Uterine smooth muscle cell (primary cell): Measurements from ENCODE around the gene LILRB5. TPM values are rescaled to one million over a fixed set of nuclear protein-coding genes. Genes with fewer than 3 reads are reported as not detected.

Experiments
- total RNA-seq: library from RNA; depleted of rRNA; stranded (reverse); fragments of >200 nt; gene quantifications from 2 replicates; pipeline ENCODE4 v1.2.3, GENCODE V29; 2014

The LILRB5 gene
- not detected in 2 replicates for total RNA-seq

GRCh38 chr19:54257116-54257480, at the start of gene LILRB5:
Gene LILRB5 (minus strand): TSS chr19:54257273. CDS start chr19:54257193, 80 bp downstream.

DNA sequence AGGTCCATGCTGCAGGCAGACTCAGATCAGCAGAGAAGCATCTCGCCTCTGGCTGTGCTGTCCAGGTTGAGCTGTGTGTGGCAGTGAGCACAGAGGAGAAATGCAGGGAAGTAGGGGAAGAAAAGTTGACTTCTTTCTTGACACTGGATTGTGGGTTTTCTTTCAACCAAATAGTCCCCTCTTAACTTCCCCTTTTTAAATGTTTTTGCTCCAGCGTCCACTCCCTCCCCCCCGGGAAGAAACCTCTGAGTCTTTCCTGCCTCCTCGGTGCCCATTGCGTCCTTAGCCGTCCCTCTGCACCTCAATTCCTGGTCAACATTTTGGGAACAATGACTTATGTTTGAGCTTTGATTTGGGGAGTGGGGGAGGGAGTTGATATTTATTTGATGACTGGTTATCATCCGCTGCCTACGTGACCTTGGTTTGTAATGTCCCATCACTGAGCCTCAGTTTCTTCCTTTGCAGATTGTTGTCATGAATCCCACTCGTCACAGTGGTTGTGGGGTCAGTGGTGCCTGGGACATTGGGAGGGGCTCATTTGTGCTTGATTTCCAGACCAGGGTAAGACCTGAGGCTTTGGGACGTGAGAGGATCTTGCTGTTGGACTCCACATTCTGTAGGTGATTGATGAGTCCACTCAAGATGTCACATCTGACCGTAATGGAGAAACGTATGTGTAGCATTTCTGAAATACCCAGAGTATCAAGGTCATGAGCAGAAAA, 24.1 kb upstream of the LILRB5 start, which contains the start of gene LILRB2:
Gene LILRB2 (minus strand): TSS at position 104 of the 722 bp plus-strand sequence. CDS start 614 bp downstream, outside the sequence.

DNA sequence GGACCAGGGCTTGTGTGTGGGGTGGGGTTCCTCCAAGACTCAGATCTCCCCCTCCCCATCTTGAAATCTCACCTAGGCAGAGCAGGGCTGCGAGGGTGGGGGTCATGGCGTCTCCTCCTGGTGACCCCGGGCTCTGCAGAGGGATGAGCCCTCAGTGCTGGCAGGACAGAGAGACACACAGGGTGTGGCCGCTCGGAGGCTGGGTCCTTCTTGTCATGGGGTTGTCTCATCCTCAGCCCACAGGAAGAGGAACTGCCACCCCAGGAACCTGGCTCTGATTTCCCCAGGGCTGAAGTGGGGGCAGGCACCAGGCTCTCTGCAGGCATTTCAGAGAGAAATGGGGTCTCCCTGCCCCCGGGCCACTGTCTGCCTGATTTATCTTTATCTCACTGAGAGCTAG, 14.4 kb downstream of the LILRB5 start, which contains the start of gene LILRA6:
Gene LILRA6 (minus strand): TSS at position 145 of the 400 bp plus-strand sequence.

GRCh38 chr19:54222474-54223276, 34.4 kb downstream of the LILRB5 start, which contains the start of gene LILRB3:
Gene LILRB3 (minus strand): TSS chr19:54223007. CDS start chr19:54222976, 31 bp downstream.

Other genes with a start within 250 kb of the LILRB5 start
- not detected in 2 replicates for gene VSTM1, start 193.4 kb downstream of the LILRB5 start, total RNA-seq
- not detected in 2 replicates for gene TARM1, start 175.9 kb downstream of the LILRB5 start, total RNA-seq
- 0.22 and 0.50 TPM in 2 replicates for gene OSCAR, start 156.5 kb downstream of the LILRB5 start, total RNA-seq
- 14.0 and 14.7 TPM in 2 replicates for gene NDUFA3, start 154.4 kb downstream of the LILRB5 start, total RNA-seq
- gene TFPT, start 141.6 kb downstream of the LILRB5 start, total RNA-seq, result 11.0 and 13.7 TPM in 2 replicates
- 45.1 and 80.0 TPM in 2 replicates for gene PRPF31, start 141.5 kb downstream of the LILRB5 start, total RNA-seq
- gene CNOT3, start 119.5 kb downstream of the LILRB5 start, total RNA-seq, result 15.4 and 17.7 TPM in 2 replicates
- gene LENG1, start 97.6 kb downstream of the LILRB5 start, total RNA-seq, result 7.7 and 8.0 TPM in 2 replicates
- 0.87 TPM in 1 of 2 replicates, not detected in the other for gene TMC4, start 84.1 kb downstream of the LILRB5 start, total RNA-seq
- gene MBOAT7, start 67.7 kb downstream of the LILRB5 start, total RNA-seq, result 57.2 and 59.2 TPM in 2 replicates
- gene TSEN34, start 66.0 kb downstream of the LILRB5 start, total RNA-seq, result 62.9 and 76.0 TPM in 2 replicates
- gene RPS9, start 56.4 kb downstream of the LILRB5 start, total RNA-seq, result 1,269 and 1,778 TPM in 2 replicates
- gene LILRB3, start 34.3 kb downstream of the LILRB5 start, total RNA-seq, result not detected in 2 replicates
- not detected in 2 replicates for gene LILRA6, start 14.5 kb downstream of the LILRB5 start, total RNA-seq
- gene LILRB2, start 23.8 kb upstream of the LILRB5 start, total RNA-seq, result not detected in 2 replicates
- not detected in 2 replicates for gene LILRA5, start 55.9 kb upstream of the LILRB5 start, total RNA-seq
- not detected in 2 replicates for gene LILRA4, start 81.9 kb upstream of the LILRB5 start, total RNA-seq
- not detected in 2 replicates for gene LAIR1, start 107.7 kb upstream of the LILRB5 start, total RNA-seq
- gene TTYH1, start 158.2 kb upstream of the LILRB5 start, total RNA-seq, result not detected in 2 replicates
- gene LENG8, start 191.9 kb upstream of the LILRB5 start, total RNA-seq, result 38.1 and 46.1 TPM in 2 replicates
- gene LENG9, start 206.5 kb upstream of the LILRB5 start, total RNA-seq, result 8.2 and 13.2 TPM in 2 replicates
- 3.8 and 15.2 TPM in 2 replicates for gene CDC42EP5, start 216.0 kb upstream of the LILRB5 start, total RNA-seq
- not detected in 2 replicates for gene LAIR2, start 245.6 kb upstream of the LILRB5 start, total RNA-seq